Measurements from ENCODE around the gene FAM53A.

DNA sequence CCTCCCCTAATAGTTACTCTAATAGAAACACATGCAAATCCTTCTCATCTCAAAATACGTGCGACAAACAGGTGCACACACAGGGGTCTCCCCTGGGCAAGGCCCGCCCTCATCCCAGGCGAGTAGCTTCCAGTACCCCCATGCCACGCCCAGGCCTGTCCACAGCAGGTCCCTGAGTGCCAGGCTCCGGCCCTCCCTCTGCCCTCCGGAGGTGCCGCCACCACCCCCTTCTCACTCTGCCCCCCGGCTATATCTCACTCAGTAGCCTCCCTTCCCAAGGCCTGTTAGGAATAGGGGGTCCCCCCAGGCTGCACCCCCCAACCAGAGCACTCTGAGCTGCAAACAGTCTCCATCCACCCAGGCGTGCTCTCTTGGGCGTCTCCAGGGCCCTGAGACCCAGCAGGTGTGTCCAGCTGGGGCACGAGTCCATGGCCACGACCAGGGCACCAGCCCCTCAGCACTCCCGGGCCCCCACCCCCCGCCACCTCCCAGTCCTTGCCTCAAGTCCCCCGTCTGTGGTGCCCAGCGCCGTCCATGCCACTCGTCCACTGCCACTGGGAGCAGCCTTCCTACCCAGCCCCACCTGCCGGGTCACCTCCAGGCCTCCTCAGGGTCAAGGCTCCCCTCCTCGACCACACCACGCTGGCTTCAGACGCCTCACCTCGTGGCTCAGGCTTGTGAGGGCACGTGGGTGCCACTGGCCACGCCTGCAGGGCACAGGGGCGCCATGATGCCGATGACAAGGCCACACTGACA, 41.7 kb downstream of the FAM53A start:
- TF ChIP-seq, protein P1, sequence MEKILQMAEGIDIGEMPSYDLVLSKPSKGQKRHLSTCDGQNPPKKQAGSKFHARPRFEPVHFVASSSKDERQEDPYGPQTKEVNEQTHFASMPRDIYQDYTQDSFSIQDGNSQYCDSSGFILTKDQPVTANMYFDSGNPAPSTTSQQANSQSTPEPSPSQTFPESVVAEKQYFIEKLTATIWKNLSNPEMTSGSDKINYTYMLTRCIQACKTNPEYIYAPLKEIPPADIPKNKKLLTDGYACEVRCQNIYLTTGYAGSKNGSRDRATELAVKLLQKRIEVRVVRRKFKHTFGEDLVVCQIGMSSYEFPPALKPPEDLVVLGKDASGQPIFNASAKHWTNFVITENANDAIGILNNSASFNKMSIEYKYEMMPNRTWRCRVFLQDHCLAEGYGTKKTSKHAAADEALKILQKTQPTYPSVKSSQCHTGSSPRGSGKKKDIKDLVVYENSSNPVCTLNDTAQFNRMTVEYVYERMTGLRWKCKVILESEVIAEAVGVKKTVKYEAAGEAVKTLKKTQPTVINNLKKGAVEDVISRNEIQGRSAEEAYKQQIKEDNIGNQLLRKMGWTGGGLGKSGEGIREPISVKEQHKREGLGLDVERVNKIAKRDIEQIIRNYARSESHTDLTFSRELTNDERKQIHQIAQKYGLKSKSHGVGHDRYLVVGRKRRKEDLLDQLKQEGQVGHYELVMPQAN (conservative IDR thresholded peaks at IDR 0.05) = no peak
- TF ChIP-seq, protein P2, sequence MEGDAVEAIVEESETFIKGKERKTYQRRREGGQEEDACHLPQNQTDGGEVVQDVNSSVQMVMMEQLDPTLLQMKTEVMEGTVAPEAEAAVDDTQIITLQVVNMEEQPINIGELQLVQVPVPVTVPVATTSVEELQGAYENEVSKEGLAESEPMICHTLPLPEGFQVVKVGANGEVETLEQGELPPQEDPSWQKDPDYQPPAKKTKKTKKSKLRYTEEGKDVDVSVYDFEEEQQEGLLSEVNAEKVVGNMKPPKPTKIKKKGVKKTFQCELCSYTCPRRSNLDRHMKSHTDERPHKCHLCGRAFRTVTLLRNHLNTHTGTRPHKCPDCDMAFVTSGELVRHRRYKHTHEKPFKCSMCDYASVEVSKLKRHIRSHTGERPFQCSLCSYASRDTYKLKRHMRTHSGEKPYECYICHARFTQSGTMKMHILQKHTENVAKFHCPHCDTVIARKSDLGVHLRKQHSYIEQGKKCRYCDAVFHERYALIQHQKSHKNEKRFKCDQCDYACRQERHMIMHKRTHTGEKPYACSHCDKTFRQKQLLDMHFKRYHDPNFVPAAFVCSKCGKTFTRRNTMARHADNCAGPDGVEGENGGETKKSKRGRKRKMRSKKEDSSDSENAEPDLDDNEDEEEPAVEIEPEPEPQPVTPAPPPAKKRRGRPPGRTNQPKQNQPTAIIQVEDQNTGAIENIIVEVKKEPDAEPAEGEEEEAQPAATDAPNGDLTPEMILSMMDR (IDR thresholded peaks at IDR 0.05 in 2 of 3, conservative IDR thresholded peaks at IDR 0.05 in 1 of 3; ENCODE audit: control insufficient read depth in 2 of 3, extremely low read depth in 1 of 3, insufficient read depth in 1 of 3, low read depth in 3 of 3, low read length in 3 of 3) = no peak
- TF ChIP-seq RFX5 (IDR thresholded peaks at IDR 0.05; ENCODE audit: low read depth, low read length) (no peak), EP300 (IDR thresholded peaks at IDR 0.05; ENCODE audit: borderline replicate concordance in 1 of 2, control insufficient read depth in 1 of 2, low read depth in 2 of 2, low read length in 2 of 2) (no peak), CBFB (IDR thresholded peaks at IDR 0.05; ENCODE audit: low read depth) (no peak), GABPA (IDR thresholded peaks at IDR 0.05; ENCODE audit: low read depth) (no peak), HCFC1 (IDR thresholded peaks at IDR 0.05; ENCODE audit: low read length) (no peak)
- TF ChIP-seq, protein P3, sequence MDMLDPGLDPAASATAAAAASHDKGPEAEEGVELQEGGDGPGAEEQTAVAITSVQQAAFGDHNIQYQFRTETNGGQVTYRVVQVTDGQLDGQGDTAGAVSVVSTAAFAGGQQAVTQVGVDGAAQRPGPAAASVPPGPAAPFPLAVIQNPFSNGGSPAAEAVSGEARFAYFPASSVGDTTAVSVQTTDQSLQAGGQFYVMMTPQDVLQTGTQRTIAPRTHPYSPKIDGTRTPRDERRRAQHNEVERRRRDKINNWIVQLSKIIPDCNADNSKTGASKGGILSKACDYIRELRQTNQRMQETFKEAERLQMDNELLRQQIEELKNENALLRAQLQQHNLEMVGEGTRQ (IDR thresholded peaks at IDR 0.05; ENCODE audit: borderline replicate concordance, low read depth, low read length) = no peak

All from GM12878 (cell line).